HEK293 (cell line): ENCODE data around the gene GLCE.
A peak's percentile ranks its signal among the peaks of the same experiment; 100 is the strongest.

Experiments used
- CTCF ChIA-PET: fragments of 350-600 bp; formaldehyde crosslinking; extraction: SDS; loops from one replicate; lab custom pipeline; 2021; ENCODE audit warnings: antibody characterized with exemption; lab: Yijun Ruan, JAX
- POLR2A ChIA-PET: fragments of 300-600 bp; formaldehyde crosslinking; extraction: SDS; loops from one replicate; lab custom pipeline; 2020; ENCODE audit warnings: antibody characterized with exemption, inconsistent platforms; lab: Yijun Ruan, JAX
- H3K27ac ChIP-seq: fragments of 200-500 bp; sonication (Bioruptor generic); 2 replicates; pipeline ENCODE4 v1.5.1; 2014; ENCODE audit warnings: low read depth, low read length, control low read depth, inconsistent platforms; ENCODE audit errors: extremely low read depth
- H3K36me3 ChIP-seq, 2 experiments: fragments of 200-500 bp in 1 of 2; sonication (Bioruptor generic) in 1 of 2; 1 replicate in 1 of 2; 2 replicates in 1 of 2; pipeline ENCODE4 v1.5.1; 2014 to 2017; ENCODE audit warnings: inconsistent platforms in 2 of 2, low read length in 2 of 2; ENCODE audit not compliant: control insufficient read depth in 2 of 2, insufficient read depth in 1 of 2
- H3K4me1 ChIP-seq: fragments of 200-500 bp; sonication (Bioruptor generic); 2 replicates; pipeline ENCODE4 v1.5.1; 2014; ENCODE audit warnings: mild to moderate bottlenecking, low read length, inconsistent platforms; ENCODE audit not compliant: control insufficient read depth, insufficient read depth
- H3K4me3 ChIP-seq: 2 replicates; pipeline ENCODE4 v1.5.1; 2011; ENCODE audit warnings: low read depth, mild to moderate bottlenecking, control low read depth, low read length, moderate library complexity
- H3K9me3 ChIP-seq: fragments of 200-500 bp; sonication (Bioruptor generic); 2 replicates; pipeline ENCODE4 v1.5.1; 2014; ENCODE audit warnings: low read depth, low read length, inconsistent platforms; ENCODE audit not compliant: control insufficient read depth, insufficient read depth
- PRDM1 ChIP-seq: fragments of 450-650 bp; formaldehyde crosslinking; IDR thresholded peaks from 2 replicates; pipeline ENCODE4; 2016; ENCODE audit warnings: missing biosample characterization, missing genetic modification characterization
- PRDM10 ChIP-seq: fragments of 450-650 bp; formaldehyde crosslinking; IDR thresholded peaks from 2 replicates; pipeline ENCODE4 v1.5.1; 2016; ENCODE audit warnings: missing biosample characterization, missing genetic modification characterization
- PRDM2 ChIP-seq: fragments of 450-650 bp; formaldehyde crosslinking; IDR thresholded peaks from 2 replicates; pipeline ENCODE4 v1.5.1; 2016; ENCODE audit warnings: missing biosample characterization, missing genetic modification characterization, borderline replicate concordance
- ZNF26 ChIP-seq: fragments of 450-650 bp; formaldehyde crosslinking; IDR thresholded peaks from 2 replicates; pipeline ENCODE4 v1.5.1; 2016; ENCODE audit warnings: missing biosample characterization, missing genetic modification characterization
- ZNF280D ChIP-seq: fragments of 450-650 bp; formaldehyde crosslinking; IDR thresholded peaks from 2 replicates; pipeline ENCODE4 v1.5.1; 2016; ENCODE audit warnings: missing biosample characterization, missing genetic modification characterization
- ZNF580 ChIP-seq: fragments of 450-650 bp; formaldehyde crosslinking; IDR thresholded peaks from 2 replicates; pipeline ENCODE4 v1.5.1; 2016; ENCODE audit warnings: missing biosample characterization, missing genetic modification characterization

GLCE gene

GRCh38 chr15:69121198-69121828, 39.1 kb upstream of the GLCE start (continued):
- TF ChIP-seq ZNF280D (tag by site-specific recombination) (no peak), ZNF580 (tag by site-specific recombination) (no peak), PRDM2 (tag by site-specific recombination) (no peak), PRDM1 (tag by site-specific recombination) (peak; percentile 99)

- Histone ChIP-seq H3K36me3 (no peaks in the 10 kb centered on the region), H3K27ac (0 out of 2 replicates have a peak overlapping the region, but pooled peaks have one; percentile 13), H3K4me3 (no peak overlapping the region), H3K4me1 (peaks cover 10% of the 10 kb centered on the region; the same call in 1 of the 2 replicates), H3K9me3 (no peaks in the 10 kb centered on the region)
- ChIA-PET CTCF (no interaction called here), POLR2A (no interaction called here)
- TF ChIP-seq ZNF26 (tag by site-specific recombination), result no peak
- 0 out of 2 replicates have a peak, but pooled peaks have one; percentile 14 for TF ChIP-seq PRDM10
Observed at GRCh38 chr15:69125236-69125635, 35.2 kb upstream of the GLCE start.
